ENCODE data around the gene CDC42BPA.

GRCh38 chr1:226967665-226968064 is 350.6 kb downstream of the CDC42BPA start:
- TF ChIP-seq CTCF (IDR thresholded peaks at IDR 0.05) = no peak
- TF ChIP-seq REST (IDR thresholded peaks at IDR 0.05) = no peak
- TF ChIP-seq POLR2A (IDR thresholded peaks at IDR 0.05; ENCODE audit: low read length) = no peak
- no peak for TF ChIP-seq MAFK (IDR thresholded peaks at IDR 0.05; ENCODE audit: partially characterized antibody)
- TF ChIP-seq SMC3 (IDR thresholded peaks at IDR 0.05) = no peak
- TF ChIP-seq EP300 (IDR thresholded peaks at IDR 0.05) = no peak
- no peak for TF ChIP-seq BHLHE40 (IDR thresholded peaks at IDR 0.05; ENCODE audit: low read depth, low read length)
- TF ChIP-seq, protein P1, sequence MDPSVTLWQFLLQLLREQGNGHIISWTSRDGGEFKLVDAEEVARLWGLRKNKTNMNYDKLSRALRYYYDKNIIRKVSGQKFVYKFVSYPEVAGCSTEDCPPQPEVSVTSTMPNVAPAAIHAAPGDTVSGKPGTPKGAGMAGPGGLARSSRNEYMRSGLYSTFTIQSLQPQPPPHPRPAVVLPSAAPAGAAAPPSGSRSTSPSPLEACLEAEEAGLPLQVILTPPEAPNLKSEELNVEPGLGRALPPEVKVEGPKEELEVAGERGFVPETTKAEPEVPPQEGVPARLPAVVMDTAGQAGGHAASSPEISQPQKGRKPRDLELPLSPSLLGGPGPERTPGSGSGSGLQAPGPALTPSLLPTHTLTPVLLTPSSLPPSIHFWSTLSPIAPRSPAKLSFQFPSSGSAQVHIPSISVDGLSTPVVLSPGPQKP (IDR thresholded peaks at IDR 0.05; ENCODE audit: low read depth, low read length) = no peak
- TF ChIP-seq JUNB (IDR thresholded peaks at IDR 0.05) = no peak
- TF ChIP-seq RNF2 (IDR thresholded peaks at IDR 0.05; ENCODE audit: borderline replicate concordance, low read depth) = no peak
